HL-60/S4 treated with phorbol 12-myristate 13-acetate at 8.2 ng/mL for 4 days and 3 days (cell line): ENCODE results near the gene CARMIL1.
"Not testable (repeated sequence)": the region's sequence is repeated elsewhere in the genome, so short reads cannot be mapped to it uniquely, and the experiment has no call there.

ENCODE experiments used
- in situ Hi-C: fragments of 300-500 bp; cut with MboI; formaldehyde crosslinking; loops from 2 replicates; pipeline ENCODE4 v1.15.0; 2022; ENCODE audit warnings: low sequenced_read_pairs

CARMIL1 gene

DNA sequence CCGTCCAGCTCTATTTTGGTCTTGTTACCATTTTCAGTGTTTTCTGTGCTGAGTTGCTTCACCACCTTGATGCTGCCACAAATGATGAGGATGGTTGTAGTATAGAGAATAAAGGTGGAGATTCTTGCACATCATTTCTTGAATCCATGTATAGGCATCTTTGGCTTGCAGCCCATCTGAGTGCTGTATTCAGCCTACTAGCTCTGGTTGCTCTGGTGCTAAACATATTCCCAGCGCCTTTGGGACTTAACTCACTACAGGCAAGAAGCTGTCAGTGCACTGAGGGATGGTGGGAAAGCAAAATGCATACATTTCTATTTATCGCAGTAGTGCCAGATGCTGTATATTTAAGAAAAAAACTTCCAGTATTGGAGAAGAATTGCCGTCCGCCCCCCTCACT, 86.0 kb downstream of the CARMIL1 start:
- in situ Hi-C loops, result no loop called here

DNA sequence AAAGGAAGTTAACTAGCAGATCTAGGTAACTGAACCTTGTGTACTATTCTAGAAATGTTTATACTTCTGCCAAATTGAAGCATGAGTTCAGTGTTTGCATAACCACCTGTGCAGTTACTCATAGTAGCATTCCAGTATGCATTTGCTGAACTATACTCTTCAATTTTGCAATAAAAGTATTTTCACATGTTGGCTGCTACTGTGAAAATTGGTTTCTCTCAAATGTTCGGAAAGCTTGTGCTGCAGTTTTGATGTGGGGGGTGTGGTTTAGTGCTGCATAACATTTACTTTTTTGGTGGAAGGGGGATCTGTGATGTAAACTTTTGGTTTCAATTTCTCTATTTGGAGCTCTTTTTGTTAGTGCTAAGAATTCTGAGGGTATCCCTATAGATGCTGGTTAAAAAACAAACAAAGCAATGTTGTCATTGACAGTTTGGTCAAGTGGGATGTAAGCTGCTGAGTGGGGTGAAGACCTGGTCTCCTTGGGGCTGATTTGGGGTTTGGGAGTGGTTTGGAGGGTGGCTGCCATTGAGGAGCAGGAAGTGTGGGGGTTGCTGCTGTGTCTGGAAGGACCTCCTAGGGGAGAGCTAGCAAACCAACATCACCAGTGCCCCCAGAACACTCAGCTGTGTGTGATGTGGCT, 87.8 kb downstream of the CARMIL1 start:
- in situ Hi-C loops, result no loop called here

DNA sequence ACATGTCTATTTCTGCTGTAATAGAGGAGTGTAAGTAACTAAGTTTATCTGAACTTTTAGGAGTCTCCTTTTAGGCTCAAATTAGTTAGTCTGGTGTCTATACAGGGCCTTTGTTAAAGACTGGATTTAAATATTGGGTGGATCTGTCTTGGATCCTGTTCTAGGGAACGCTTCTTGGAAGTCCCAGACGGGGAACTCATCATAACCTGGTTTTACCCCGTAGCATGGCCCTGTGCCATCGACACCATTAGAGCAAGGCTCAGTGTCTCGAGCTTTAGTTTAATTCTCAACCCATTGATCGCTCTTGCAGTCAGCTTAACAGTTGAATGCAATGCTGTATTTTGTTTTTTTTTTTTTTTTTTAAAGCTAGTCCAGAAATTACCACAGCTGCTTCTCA, 89.9 kb downstream of the CARMIL1 start:
- in situ Hi-C loops, result no loop called here

DNA sequence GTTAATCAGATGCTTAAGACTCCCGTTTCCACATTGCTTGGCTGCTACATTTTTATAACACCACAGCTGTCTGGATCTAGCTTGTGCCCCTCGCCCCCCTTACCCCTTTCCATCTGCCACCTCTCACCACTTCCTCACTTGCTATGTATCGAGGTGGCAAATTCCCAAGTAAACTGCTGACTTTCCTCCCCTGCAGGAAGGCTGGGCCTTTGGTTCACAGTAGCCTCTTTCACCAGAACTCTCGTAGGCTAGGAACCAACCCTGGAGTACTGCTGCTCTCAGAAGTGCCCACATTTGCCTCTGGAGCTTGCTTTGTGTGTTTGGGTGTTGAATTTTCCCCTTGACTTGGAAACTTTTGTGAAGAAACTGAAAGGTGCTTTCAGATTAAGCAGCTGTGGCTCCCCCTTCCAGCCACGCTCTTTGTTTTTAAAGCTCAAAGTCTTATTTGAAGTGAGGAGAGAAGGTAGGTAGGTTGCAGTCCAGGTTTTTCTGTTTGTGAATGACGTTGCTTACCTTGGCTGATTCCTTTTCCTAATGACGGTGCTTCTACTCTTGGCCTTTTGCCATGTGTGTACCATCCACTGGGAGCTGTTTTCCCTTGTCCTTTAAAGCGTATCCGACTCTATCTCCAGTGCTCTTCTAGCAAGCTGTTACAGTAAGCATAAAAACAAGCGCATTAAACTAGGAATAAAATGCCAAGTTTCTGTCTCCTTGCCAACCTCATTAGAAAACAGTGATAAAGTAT, 90.4 kb downstream of the CARMIL1 start:
- in situ Hi-C loops, result no loop called here

DNA sequence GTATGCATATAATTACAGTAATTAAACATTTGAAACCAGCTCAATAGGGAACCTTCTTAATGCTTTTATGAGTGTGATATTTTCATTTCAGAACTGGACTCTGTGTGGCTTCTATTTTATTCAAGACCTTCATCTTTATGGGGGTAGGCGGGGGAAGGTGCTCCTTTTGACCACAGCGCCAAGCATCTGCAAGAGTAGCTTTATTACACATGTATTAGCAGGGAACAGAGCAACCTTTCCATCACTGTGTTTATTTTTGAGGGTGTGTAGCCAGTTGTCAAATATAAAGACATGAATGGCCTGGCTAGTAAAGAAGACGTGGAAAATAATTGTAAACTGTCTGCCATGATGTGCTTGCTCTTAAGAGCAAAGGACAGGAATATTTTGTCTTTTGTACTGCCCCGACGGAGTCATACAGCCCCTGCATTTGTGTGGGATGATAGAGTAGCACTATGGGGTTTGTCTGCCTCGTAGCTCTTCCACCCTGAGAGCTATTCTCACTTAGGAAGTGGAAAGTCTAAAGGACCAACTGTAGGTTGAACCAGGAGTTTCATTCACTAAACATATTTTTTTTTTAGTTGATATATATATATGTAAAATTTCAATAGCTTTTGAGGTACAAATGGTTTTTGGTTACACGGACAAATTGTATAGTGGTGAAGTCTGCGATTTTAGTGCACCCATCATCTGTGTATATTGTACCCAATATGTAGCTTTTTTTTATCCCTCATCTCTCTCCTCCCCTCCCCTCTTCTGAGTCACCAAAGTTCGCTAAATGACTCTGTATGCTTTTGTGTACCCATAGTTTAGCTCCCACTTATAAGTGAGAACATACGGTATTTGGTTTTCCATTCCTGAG, 91.2 kb downstream of the CARMIL1 start:
- in situ Hi-C loops, result no loop called here

DNA sequence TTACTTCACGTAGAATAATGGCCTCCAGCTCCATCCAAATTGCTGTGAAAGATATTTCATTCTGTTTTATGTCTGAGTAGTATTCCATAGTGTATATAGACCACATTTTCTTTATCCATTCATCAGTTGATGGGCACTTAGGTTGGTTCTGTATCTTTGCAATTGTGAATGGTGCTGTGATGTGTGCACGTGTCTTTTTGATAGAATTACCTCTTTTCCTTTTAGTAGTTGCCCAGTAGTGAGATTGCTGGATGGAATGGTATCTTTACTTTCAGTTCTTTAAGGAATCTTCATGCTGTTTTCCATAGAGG, 91.8 kb downstream of the CARMIL1 start:
- in situ Hi-C loops, result no loop called here

DNA sequence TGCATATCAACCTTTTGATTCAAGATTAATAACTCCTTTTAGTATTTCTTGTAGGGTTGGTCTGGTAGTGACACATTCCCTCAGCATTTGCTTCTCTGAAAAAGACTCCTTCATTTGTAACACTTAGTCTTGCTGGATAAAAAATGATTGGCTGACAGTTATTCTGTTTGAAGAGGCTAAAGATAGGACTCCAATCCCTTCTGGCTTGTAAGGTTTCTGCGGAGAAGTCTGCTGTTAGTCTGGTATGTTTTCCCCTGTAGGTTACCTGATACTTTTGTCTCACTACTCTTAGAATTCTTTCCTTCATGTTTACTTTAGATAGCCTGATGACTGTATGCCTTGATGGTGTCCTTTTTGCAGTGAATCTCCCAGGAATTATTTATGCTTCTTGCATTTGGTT, 96.0 kb downstream of the CARMIL1 start:
- in situ Hi-C loops, result no loop called here

DNA sequence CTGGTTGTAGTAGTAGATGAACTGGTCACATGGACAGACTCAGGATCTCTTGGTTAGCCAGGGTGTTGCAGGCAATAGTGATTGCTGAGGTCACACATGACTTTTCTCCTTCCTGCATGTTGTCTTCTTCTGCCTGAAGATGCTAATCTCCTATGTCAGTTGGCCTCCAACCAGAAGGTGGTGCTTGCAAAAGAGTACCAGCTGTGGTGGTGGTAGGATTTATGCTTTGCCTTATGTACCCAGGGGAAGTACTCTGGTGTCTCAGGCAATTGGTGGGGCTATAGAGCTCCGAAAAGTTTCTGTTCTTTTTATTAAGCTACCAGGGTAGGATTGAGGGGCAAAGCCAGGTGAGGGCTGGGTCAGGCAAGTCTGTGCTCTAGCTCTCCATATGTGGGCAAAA, 98.5 kb downstream of the CARMIL1 start:
- in situ Hi-C loops, result no loop called here

DNA sequence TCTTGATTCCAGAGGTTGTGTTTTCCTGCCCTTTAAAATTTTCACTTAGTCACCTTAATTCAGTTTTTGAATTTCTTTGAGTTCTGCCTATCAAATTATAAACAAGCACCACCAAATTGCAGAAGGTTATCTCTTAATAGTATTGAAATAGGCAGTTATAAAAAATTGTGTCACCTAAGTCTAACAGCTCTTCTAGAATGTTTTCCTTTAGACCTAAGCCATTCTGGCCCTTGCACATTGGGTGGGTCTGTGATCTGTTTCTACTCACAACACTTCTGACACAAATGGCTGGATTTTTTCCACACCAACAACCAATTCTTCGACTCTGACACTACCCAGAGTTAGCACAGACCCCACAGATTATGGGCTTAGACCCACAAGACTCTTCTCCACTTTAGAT, 101.9 kb downstream of the CARMIL1 start:
- in situ Hi-C loops, result no loop called here

DNA sequence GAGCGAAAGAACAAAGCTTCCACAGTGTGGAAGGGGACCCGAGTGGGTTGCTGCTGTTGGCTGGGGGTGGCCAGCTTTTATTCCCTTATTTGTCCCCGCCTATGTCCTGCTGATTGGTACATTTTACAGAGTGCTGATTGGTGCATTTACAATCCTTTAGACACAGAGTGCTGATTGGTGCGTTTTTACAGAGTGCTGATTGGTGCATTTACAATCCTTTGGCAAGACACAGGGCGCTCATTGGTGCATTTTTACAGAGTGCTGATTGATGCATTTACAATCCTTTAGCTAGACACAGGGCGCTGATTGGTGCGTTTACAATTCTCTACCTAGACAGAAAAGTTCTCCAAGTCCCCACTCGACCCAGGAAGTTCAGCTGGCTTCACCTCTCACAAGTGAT, 103.3 kb downstream of the CARMIL1 start:
- in situ Hi-C loops, result not testable (repeated sequence)

DNA sequence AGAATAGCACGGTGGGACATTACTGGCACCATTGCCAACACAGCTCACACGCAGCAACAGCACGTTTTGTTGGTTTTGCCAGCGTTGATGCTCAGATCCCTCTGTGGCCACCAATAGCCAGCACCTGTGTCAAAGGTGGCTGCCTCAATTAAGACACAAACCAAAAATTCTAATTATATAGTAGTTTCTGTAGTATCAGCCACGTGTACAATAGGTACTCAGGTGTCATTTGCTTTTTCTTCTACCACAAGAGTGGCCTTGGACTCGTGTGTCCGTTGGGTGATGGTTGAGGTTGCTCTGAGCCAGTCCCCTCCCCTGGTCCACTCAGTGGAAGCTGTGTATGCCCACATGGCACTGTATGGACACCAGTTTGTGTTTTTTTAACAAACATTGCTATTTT, 105.1 kb downstream of the CARMIL1 start:
- in situ Hi-C loops, result no loop called here

DNA sequence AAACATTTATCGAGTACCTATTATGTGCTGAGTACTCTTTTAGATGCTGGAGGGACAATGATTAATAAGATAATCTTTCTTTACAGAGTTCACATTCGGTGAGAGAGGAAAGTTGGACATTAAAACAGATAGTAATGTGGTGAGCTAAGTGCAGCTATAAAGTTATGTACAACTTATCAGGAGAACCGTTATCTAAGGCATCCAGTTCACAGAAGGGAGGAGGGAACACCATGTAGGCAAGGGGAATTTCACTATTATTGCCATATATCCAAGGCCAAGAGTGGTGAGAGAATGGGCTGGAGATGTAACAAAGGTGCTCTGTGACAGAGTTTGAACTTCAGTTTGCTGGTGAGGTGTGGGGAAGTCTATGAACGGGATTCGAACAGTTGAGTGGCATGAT, 105.8 kb downstream of the CARMIL1 start:
- in situ Hi-C loops, result no loop called here

DNA sequence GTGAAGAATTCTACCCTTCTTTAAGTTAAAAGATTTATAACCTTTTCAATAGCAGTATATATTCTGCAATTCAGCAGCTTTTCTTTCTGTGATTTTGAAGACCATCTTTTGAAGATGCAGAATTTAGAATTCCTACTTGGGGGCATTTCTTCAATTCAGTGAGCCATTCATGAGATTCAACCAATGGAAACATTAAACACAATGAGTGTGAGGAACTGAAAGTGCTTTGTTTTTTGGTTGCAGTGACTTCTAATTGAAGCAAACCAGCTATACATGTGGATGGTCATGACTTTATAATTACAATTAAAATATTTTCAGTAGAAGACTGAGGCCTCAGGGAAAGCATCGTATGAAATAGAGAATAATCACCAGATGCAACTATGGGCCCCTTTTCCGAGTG, 108.3 kb downstream of the CARMIL1 start:
- in situ Hi-C loops, result no loop called here

DNA sequence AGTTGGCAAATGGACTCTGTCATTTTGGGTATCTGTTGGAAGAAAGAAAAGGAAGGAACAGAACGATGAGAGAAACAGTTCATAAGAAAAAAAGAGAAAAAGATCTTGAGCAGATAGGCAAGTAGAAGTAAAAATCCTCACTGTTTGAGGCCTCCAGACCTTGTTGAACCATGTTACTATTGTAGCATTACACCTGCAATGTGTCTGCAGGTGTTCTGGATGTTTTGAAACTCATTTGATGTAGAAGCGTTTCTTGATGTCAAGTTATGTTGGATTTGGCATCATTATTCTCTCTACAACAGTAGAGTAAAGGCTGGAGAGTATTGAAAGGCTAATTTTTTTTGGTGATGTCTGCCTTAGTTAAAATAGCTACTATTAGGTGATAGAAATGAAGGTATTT, 108.7 kb downstream of the CARMIL1 start:
- in situ Hi-C loops, result no loop called here

DNA sequence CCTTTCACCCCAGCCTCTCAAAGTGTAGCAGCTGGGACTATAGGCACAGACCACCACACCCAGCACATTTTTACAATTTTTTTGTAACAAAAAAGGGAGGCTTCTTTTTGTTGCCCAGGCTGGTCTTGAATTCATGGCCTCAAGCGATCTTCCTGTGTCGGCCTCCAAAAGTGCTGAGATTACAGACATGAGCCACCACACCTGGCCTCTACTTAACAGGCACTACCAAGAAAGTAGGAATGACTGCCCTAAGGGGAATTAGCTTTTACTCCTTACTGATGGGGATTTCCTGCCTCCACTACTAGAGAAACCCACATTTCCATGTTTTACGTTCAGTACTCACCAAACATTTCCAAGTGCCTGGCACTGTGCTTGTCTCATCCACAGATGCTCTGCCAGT, 109.6 kb downstream of the CARMIL1 start:
- in situ Hi-C loops, result no loop called here

DNA sequence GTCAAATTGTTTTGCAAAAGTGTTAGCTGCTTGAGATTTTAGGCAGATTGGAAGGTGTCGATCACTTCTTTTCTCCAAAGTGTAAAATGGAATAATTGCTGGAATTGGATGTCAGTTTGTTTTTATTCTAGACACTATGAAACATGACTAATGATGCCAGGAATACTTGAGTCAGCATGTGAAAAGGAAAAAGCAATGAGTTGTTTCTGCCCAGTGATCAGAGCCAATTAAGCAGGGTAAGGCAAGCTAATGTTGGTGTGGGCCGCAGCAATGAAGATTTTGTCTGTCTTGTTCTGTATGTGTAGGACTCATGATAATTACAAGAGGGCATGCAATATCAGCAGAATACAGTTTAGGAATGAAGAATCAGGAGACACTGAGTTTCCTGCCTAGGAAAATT, 110.3 kb downstream of the CARMIL1 start:
- in situ Hi-C loops, result no loop called here

DNA sequence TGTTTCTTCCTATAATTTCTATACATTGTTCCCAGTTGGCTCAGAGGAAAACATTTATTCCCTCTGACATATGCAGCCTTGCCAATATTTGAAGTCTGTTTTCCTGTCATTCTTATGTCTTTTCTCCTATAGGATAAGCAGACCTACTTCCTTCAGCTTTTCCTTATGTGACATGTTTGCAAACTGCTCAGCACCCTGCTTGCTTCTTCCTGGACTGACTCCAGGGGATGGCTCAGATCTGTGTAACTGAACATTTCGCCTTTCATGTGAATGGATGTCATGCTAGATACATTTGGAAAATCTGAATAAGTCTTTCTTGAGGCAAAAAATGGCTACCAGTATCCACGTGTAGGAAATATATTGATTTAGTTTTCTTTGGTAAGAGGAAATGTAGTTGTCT, 113.2 kb downstream of the CARMIL1 start:
- in situ Hi-C loops, result no loop called here

DNA sequence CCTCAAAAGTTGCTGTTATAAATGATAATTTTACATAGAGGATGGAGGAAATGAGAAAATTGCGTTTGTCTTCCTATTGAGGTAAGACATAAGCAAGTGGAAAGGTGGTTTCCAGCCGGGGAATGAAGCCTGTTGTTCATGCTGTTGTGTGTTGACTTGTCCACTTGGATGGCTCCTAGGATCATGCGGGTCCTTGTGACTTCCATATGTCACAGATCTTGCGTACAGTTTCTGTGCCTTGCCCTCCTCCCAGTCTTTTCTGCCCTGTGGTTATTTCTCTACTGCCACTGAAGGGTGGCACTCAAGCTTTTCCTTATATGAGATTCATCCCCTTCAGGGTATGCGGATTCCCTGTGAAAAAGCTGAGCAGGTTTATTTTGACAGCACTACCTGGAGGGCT, 116.6 kb downstream of the CARMIL1 start:
- in situ Hi-C loops, result no loop called here

DNA sequence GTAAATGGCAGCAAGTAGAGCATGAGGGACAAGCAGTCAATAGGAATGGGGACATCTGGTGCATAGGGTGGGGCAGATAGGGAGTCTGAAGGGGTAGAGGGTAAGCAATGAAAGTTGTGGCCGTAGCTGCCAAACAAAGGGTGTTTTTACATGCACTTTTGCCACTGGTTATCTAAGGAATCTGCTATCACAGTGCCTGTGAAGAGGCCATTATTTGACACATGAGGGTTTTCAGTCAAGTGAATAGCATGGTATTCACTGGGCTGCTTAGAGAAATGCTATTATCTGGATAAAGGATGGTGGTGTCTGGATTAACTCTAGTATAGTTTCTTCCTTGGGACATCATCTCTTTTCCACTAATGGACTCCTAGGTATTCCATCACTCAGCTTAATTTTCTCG, 118.2 kb downstream of the CARMIL1 start:
- in situ Hi-C loops, result no loop called here

DNA sequence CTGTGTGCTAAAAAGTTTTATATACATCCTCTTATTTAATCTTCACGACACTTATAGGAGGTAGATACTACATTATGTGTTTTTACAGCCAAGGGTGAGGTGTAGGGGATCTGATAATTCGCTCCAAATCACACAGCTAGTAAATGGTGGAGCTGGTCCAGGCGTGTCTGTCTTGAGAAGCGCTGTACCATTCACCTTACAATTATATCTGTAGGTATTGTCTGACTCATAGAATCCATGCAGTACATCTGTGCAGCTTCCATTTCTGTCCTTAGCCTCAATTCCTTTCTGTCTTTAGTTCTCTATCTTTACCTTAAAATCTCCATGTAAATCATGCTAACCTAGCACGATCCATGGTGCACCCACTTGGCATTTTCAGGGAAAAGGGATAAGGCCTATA, 120.7 kb downstream of the CARMIL1 start:
- in situ Hi-C loops, result no loop called here

DNA sequence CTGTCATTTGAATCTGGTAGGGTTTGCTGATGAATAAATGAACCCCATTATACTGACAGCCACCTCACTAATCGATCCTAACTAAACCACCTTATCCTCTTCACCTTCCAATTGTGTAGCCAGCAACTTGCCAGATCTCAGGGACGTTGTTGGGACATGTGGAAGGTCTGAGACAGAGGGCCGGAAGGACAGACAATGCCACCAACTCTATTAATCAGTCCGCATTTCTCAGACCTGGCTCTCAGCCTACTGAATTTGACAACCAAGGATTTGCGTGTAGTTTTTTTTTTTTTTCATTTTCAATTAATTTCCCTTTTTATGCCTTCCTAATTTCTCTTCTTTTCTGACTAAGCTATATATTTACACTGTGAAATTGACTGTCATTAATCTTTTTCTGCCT, 122.5 kb downstream of the CARMIL1 start:
- in situ Hi-C loops, result no loop called here

DNA sequence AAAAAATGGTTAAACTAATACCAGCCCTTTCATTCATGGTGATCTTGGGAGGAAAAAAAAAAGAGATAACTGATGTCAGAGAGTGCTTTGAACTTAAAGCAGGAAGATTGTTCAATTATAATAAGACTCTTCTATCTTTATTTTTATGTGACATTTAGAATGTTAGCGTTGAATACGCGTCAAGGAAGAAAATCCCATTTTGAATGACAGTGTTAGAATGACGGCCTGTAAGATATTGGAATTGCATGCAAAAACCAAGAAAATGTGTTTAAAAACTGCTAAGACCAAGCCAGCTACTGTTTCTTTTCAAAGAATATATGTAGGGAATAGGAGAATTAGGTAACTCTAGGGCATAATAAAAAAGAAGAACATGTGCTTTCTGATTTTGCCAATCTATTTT, 123.0 kb downstream of the CARMIL1 start:
- in situ Hi-C loops, result no loop called here
